Measurements from ENCODE around the gene PLTP.

DNA sequence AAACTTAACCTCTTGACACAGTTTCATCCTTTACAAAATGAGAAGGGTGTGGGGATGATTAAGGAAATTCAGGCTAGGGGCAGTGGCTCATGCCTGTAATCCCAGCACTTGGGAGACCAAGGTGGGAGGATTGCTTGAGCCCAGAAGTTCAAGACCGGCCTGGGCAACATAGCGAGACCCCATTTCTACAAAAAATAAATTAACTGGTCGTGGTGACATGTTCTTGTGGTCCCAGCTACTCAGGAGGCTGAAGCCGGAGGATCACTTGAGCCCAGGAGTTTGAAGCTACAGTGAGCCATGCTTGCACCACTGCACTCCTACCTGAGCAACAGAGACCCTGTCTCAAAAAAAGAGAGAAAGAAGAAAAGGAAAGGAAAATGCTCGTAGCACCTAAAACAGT is 45.5 kb downstream of the PLTP start:
- TF ChIP-seq POLR2A (IDR thresholded peaks at IDR 0.05): no peak
- no peak for TF ChIP-seq CTCF (IDR thresholded peaks at IDR 0.05)
